Measurements from ENCODE around the gene HRNR. TPM values are rescaled to one million over a fixed set of nuclear protein-coding genes. Genes with fewer than 3 reads are reported as not detected.

Gene HRNR
- total and polyA plus RNA-seq, 4 experiments from 2014 or later, result not detected

GRCh38 chr1:152188673-152189591 lies 35.1 kb downstream of the HRNR start:
- ChIA-PET POLR2A (ENCODE audit: partially characterized antibody) (interaction anchor here (0.9 to 3.3 kb wide), 7 partner anchors 141 to 270 kb away, joined by 3 to 44 read pairs (median 4); no protein-coding TSS in a partner anchor), CTCF (ENCODE audit: partially characterized antibody) (interaction anchor here (0.7 to 11.9 kb wide), 28 partner anchors 9 to 298 kb away, joined by 3 to 354 read pairs (median 5); no protein-coding TSS in a partner anchor)
- intact Hi-C loops (cut with micrococcal nuclease), result loop anchor here (1.0 to 5.0 kb wide), 4 partner anchors 158 to 269 kb away; no protein-coding TSS in a partner anchor
- Mint-ChIP-seq H3K27me3 (peaks cover 2 to 6% of the 10 kb centered on the region in 2 donors), H3K4me1 (peaks cover 6 to 7% (median 6%) of the 10 kb centered on the region in 4 donors), H3K36me3 (no peaks in the 10 kb centered on the region), H3K27ac (peak overlapping the region in 5 of 7 donors; percentile 43 to 75 (median 47)), H3K4me3 (peak overlapping the region; percentile 65 to 88 (median 82)), H3K9me3 (no peaks in the 10 kb centered on the region)
- no peaks in the 10 kb centered on the region for H3K9me3 ChIP-seq (ENCODE audit: control insufficient read depth in 1 of 2, low read length in 2 of 2)
- no peak overlapping the region for H3K27ac ChIP-seq (ENCODE audit: low read depth, low read length)
- no peaks in the 10 kb centered on the region for H3K36me3 ChIP-seq (ENCODE audit: insufficient read depth, low read length)
- H3K4me1 ChIP-seq (ENCODE audit: insufficient read depth, low read length), result no peaks in the 10 kb centered on the region
- DNase-seq, result peak; percentile 68 to 77 (median 71)
- H3K27me3 ChIP-seq (ENCODE audit: insufficient read depth, low read length), result no peaks in the 10 kb centered on the region
- peak overlapping the region in 1 of 2 donors; percentile 50 for H3K4me3 ChIP-seq (ENCODE audit: low read length in 2 of 2)

GRCh38 chr1:152186556-152187285 lies 37.3 kb downstream of the HRNR start:
- Mint-ChIP-seq H3K9me3 (no peaks in the 10 kb centered on the region), H3K36me3 (no peaks in the 10 kb centered on the region), H3K4me1 (peaks cover 6 to 7% (median 6%) of the 10 kb centered on the region in 4 donors), H3K27ac (no peak overlapping the region), H3K27me3 (peaks cover 2 to 6% of the 10 kb centered on the region in 2 donors), H3K4me3 (no peak overlapping the region)
- H3K27ac ChIP-seq (ENCODE audit: low read depth, low read length), result no peak overlapping the region
- DNase-seq, result no peak
- no peak overlapping the region for H3K4me3 ChIP-seq (ENCODE audit: low read length in 2 of 2)
- no peaks in the 10 kb centered on the region for H3K27me3 ChIP-seq (ENCODE audit: insufficient read depth, low read length)
- no peaks in the 10 kb centered on the region for H3K4me1 ChIP-seq (ENCODE audit: insufficient read depth, low read length)
- POLR2A ChIA-PET (ENCODE audit: partially characterized antibody), result interaction anchor here (1.3 to 3.3 kb wide), 2 partner anchors 139 to 272 kb away, joined by 5 to 44 read pairs; no protein-coding TSS in a partner anchor
- intact Hi-C loops (cut with micrococcal nuclease), result loop anchor here (5.0 kb wide), 1 partner anchor 206 kb away; no protein-coding TSS in a partner anchor
- H3K9me3 ChIP-seq (ENCODE audit: control insufficient read depth in 1 of 2, low read length in 2 of 2), result no peaks in the 10 kb centered on the region
- CTCF ChIA-PET (ENCODE audit: partially characterized antibody), result interaction anchor here (0.7 to 11.9 kb wide), 16 partner anchors 13 to 273 kb away, joined by 3 to 354 read pairs (median 6); no protein-coding TSS in a partner anchor
- no peaks in the 10 kb centered on the region for H3K36me3 ChIP-seq (ENCODE audit: insufficient read depth, low read length)

- H3K27me3 Mint-ChIP-seq, result peaks cover 2 to 6% of the 10 kb centered on the region in 2 donors
- ChIA-PET CTCF (ENCODE audit: partially characterized antibody) (interaction anchor here (0.6 to 11.9 kb wide), 26 partner anchors 12 to 282 kb away, joined by 3 to 354 read pairs (median 4); no protein-coding TSS in a partner anchor), POLR2A (ENCODE audit: partially characterized antibody) (interaction anchor here (1.3 to 2.1 kb wide), 3 partner anchors 133 to 254 kb away, joined by 3 to 5 read pairs (median 5); no protein-coding TSS in a partner anchor)
- no peaks in the 10 kb centered on the region for H3K9me3 Mint-ChIP-seq
- DNase-seq, result peak; percentile 37 to 56 (median 50)
- H3K27ac Mint-ChIP-seq, result no peak overlapping the region
- H3K36me3 Mint-ChIP-seq, result no peaks in the 10 kb centered on the region
- H3K9me3 ChIP-seq (ENCODE audit: control insufficient read depth in 1 of 2, low read length in 2 of 2), result no peaks in the 10 kb centered on the region
- intact Hi-C loops (cut with micrococcal nuclease), result loop anchor here (1.0 to 5.0 kb wide), 3 partner anchors 133 to 217 kb away; no protein-coding TSS in a partner anchor
- peaks cover 6 to 7% (median 6%) of the 10 kb centered on the region in 4 donors for H3K4me1 Mint-ChIP-seq
- H3K4me3 ChIP-seq (ENCODE audit: low read length in 2 of 2), result no peak overlapping the region
- no peaks in the 10 kb centered on the region for H3K4me1 ChIP-seq (ENCODE audit: insufficient read depth, low read length)
- H3K27ac ChIP-seq (ENCODE audit: low read depth, low read length), result no peak overlapping the region
- no peaks in the 10 kb centered on the region for H3K36me3 ChIP-seq (ENCODE audit: insufficient read depth, low read length)
- H3K27me3 ChIP-seq (ENCODE audit: insufficient read depth, low read length), result no peaks in the 10 kb centered on the region
- no peak overlapping the region for H3K4me3 Mint-ChIP-seq
Measured at GRCh38 chr1:152185544-152186391, 38.2 kb downstream of the HRNR start.

DNA sequence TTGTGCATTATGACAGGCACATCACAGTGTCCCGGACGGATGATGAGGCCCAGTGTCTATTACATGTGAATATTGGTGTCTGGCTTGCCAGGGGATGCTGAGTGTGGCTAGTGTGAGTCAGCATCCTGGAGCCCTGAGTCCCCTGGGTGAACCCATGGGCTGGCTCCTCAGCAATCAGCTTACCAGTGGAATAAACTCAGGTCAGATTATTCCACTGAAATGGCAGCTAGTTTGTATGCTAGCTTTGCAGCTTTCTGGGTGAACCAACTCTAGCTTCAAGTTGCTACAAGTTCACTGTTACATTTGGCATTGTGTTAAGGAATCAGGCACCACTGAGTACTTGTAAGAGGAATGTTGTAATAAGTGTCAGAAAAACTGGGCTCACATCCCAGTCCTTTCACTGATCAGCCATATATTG lies 41.0 kb downstream of the HRNR start:
- no peaks in the 10 kb centered on the region for H3K36me3 Mint-ChIP-seq
- intact Hi-C loops (cut with micrococcal nuclease), result no loop called here
- Histone ChIP-seq H3K27me3 (ENCODE audit: insufficient read depth, low read length) (no peaks in the 10 kb centered on the region), H3K4me1 (ENCODE audit: insufficient read depth, low read length) (no peaks in the 10 kb centered on the region), H3K9me3 (ENCODE audit: control insufficient read depth in 1 of 2, low read length in 2 of 2) (no peaks in the 10 kb centered on the region), H3K27ac (ENCODE audit: low read depth, low read length) (no peak overlapping the region), H3K36me3 (ENCODE audit: insufficient read depth, low read length) (no peaks in the 10 kb centered on the region), H3K4me3 (ENCODE audit: low read length in 2 of 2) (no peak overlapping the region)
- H3K4me1 Mint-ChIP-seq, result peaks cover 0 to 2% (median under 1%) of the 10 kb centered on the region in 4 donors
- no peaks in the 10 kb centered on the region for H3K9me3 Mint-ChIP-seq
- no peak overlapping the region for H3K4me3 Mint-ChIP-seq
- H3K27ac Mint-ChIP-seq, result no peak overlapping the region
- ChIA-PET POLR2A (ENCODE audit: partially characterized antibody) (interaction anchor here (1.2 kb wide), 1 partner anchor 134 kb away, joined by 3 read pairs; no protein-coding TSS in a partner anchor), CTCF (ENCODE audit: partially characterized antibody) (interaction anchor here (0.8 to 11.9 kb wide), 6 partner anchors 8 to 276 kb away, joined by 3 to 354 read pairs (median 5); no protein-coding TSS in a partner anchor)
- no peak for DNase-seq
- H3K27me3 Mint-ChIP-seq, result peaks cover 0 to 6% of the 10 kb centered on the region in 2 donors

DNA sequence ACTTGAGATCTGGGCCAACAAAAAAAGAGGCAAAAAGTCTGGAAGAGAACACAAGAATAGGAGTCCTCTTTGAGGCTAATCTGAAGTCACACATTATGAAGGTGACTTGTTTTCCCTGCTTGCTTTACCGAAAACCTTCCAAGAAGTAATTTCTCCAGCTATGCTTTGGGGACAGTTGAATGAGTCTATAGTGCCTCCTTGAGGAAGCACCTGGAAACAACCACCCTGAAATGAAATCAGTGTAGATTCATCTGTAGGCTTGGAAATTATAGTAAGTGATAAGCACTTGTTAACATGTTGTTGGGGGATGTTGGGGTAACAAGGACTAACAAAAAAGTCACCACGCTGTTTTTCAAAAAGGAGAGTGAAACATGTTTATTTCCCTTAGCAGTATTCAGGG lies 41.6 kb downstream of the HRNR start:
- Mint-ChIP-seq H3K27me3 (peaks cover 0 to 6% of the 10 kb centered on the region in 2 donors), H3K9me3 (no peaks in the 10 kb centered on the region), H3K4me1 (peaks cover 0 to 2% (median under 1%) of the 10 kb centered on the region in 4 donors), H3K36me3 (no peaks in the 10 kb centered on the region), H3K27ac (no peak overlapping the region), H3K4me3 (no peak overlapping the region)
- no peaks in the 10 kb centered on the region for H3K9me3 ChIP-seq (ENCODE audit: control insufficient read depth in 1 of 2, low read length in 2 of 2)
- no peaks in the 10 kb centered on the region for H3K27me3 ChIP-seq (ENCODE audit: insufficient read depth, low read length)
- DNase-seq, result no peak
- intact Hi-C loops (cut with micrococcal nuclease), result no loop called here
- H3K27ac ChIP-seq (ENCODE audit: low read depth, low read length), result no peak overlapping the region
- POLR2A ChIA-PET (ENCODE audit: partially characterized antibody), result no interaction called here
- no peaks in the 10 kb centered on the region for H3K4me1 ChIP-seq (ENCODE audit: insufficient read depth, low read length)
- CTCF ChIA-PET (ENCODE audit: partially characterized antibody), result interaction anchor here (0.9 to 11.9 kb wide), 6 partner anchors 7 to 276 kb away, joined by 3 to 354 read pairs (median 6); no protein-coding TSS in a partner anchor
- no peak overlapping the region for H3K4me3 ChIP-seq (ENCODE audit: low read length in 2 of 2)
- no peaks in the 10 kb centered on the region for H3K36me3 ChIP-seq (ENCODE audit: insufficient read depth, low read length)

- no peaks in the 10 kb centered on the region for H3K4me1 Mint-ChIP-seq
- no peaks in the 10 kb centered on the region for H3K27me3 ChIP-seq (ENCODE audit: insufficient read depth, low read length)
- DNase-seq, result no peak
- CTCF ChIA-PET (ENCODE audit: partially characterized antibody), result interaction anchor here (1.2 to 11.9 kb wide), 5 partner anchors 9 to 282 kb away, joined by 3 to 354 read pairs (median 9); no protein-coding TSS in a partner anchor
- peaks cover 0 to 4% (median 0%) of the 10 kb centered on the region in 8 donors for H3K9me3 Mint-ChIP-seq
- H3K27ac Mint-ChIP-seq, result no peak overlapping the region
- no peak overlapping the region for H3K27ac ChIP-seq (ENCODE audit: low read depth, low read length)
- intact Hi-C loops (cut with micrococcal nuclease), result loop anchor here (1.0 kb wide), 1 partner anchor 25 kb away; no protein-coding TSS in a partner anchor
- POLR2A ChIA-PET (ENCODE audit: partially characterized antibody), result no interaction called here
- H3K36me3 ChIP-seq (ENCODE audit: insufficient read depth, low read length), result no peaks in the 10 kb centered on the region
- no peak overlapping the region for H3K4me3 Mint-ChIP-seq
- no peak overlapping the region for H3K4me3 ChIP-seq (ENCODE audit: low read length in 2 of 2)
- no peaks in the 10 kb centered on the region for H3K9me3 ChIP-seq (ENCODE audit: control insufficient read depth in 1 of 2, low read length in 2 of 2)
- H3K36me3 Mint-ChIP-seq, result no peaks in the 10 kb centered on the region
- H3K27me3 Mint-ChIP-seq, result peaks cover 7 to 8% of the 10 kb centered on the region in 2 donors
- H3K4me1 ChIP-seq (ENCODE audit: insufficient read depth, low read length), result no peaks in the 10 kb centered on the region
Measured at GRCh38 chr1:152179566-152179965, 44.4 kb downstream of the HRNR start.

Data from CD4-positive, alpha-beta memory T cell (primary cell).